ENCODE data around the gene SLC45A3. TPM values are rescaled to one million over a fixed set of nuclear protein-coding genes. Genes with fewer than 3 reads are reported as not detected.

The SLC45A3 gene
- total and polyA plus RNA-seq, 2 of the 8 experiments (the other 6 are each of a cell fraction or from before 2014, with no cell fraction given) = 13.0 to 14.3 TPM

DNA sequence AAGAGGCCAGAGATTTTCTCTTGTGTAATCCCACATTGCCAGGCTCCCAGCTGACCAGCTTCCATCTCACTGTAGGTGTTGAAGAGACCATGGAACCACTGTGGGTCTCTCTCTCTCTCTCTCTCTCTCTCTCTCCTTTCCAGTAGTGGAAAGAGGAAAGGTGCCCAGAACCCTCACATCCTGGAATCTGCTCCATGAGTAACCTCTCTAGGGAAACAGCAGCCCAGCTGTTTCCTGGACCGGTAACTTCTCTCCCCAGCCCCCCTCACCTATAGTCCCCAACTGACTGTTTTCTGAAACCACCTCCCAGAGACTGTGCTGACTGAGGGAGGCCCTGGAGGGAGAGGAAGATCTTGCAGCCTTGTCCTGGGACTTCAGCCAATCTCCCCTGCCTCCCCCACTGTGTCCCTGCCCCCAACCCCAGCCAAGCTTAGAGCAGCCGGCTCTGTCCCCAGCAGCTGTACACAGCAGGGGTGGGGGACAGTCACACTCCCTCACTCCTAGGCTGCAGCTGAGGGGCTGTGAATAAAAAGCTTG lies 20.6 kb upstream of the SLC45A3 start:
- Histone ChIP-seq H2AK5ac (ENCODE audit: low read depth, low read length) (no peak overlapping the region), H4K91ac (replicated peaks; ENCODE audit: insufficient read length, low read length) (no peak overlapping the region), H4K5ac (ENCODE audit: insufficient read length, low read depth, low read length) (no peak overlapping the region), H3K56ac (replicated peaks; ENCODE audit: insufficient read length, low read depth, low read length) (no peak overlapping the region), H3K23ac (ENCODE audit: insufficient read length) (no peak overlapping the region), H3K27ac (ENCODE audit: low read depth, low read length) (no peak overlapping the region), H3K14ac (ENCODE audit: insufficient read length) (no peak overlapping the region), H4K8ac (ENCODE audit: extremely low read depth, insufficient read depth, low read length) (peak overlapping the region; percentile 39; the same call in 1 of the 2 replicates), H3K79me1 (ENCODE audit: low read depth, low read length) (no peaks in the 10 kb centered on the region), H2BK120ac (replicated peaks; ENCODE audit: low read depth, low read length) (no peak overlapping the region), H3K36me3 (ENCODE audit: control insufficient read depth in 2 of 4, insufficient read depth in 4 of 4, low read length in 3 of 4) (0 out of 8 replicates have a peak, but pooled peaks cover 0 to 2% (median 0%) of the 10 kb centered on the region in 4 experiments), H3K4me2 (ENCODE audit: insufficient read depth in 1 of 2, low read depth in 2 of 2, low read length in 2 of 2) (0 out of 4 replicates have a peak overlapping the region, but pooled peaks of 1 of the 2 experiments have one; percentile 26), H2BK5ac (ENCODE audit: low read depth, low read length) (no peak overlapping the region; the same call in 1 of the 2 replicates), H2BK20ac (ENCODE audit: low read length) (no peak overlapping the region), H3K9me3 (ENCODE audit: insufficient read depth in 2 of 2, low read depth in 1 of 2, low read length in 1 of 2) (no peaks in the 10 kb centered on the region), H3K23me2 (ENCODE audit: low read depth, low read length) (no peaks in the 10 kb centered on the region), H3K27me3 (replicated peaks in 1 of 4; ENCODE audit: control insufficient read depth in 3 of 4, extremely low read depth in 1 of 4, insufficient read depth in 3 of 4, low read length in 3 of 4) (no peaks in the 10 kb centered on the region), H3K4me3 (ENCODE audit: extremely low read depth in 1 of 4, insufficient read depth in 2 of 4, low read depth in 3 of 4, low read length in 4 of 4) (peak overlapping the region in 1 of 4 experiments; percentile 6; a peak in 1 of 8 replicates), H2BK15ac (ENCODE audit: low read length) (no peak overlapping the region), H3K4me1 (replicated peaks in 1 of 4; ENCODE audit: control insufficient read depth in 3 of 4, insufficient read depth in 4 of 4, low read length in 3 of 4) (peaks cover 0 to 7% (median 5%) of the 10 kb centered on the region in 4 experiments; a peak in 4 of 7 replicates), H3K4ac (replicated peaks; ENCODE audit: insufficient read length, low read depth, low read length) (no peak overlapping the region), H3K79me2 (ENCODE audit: control insufficient read depth in 1 of 2, insufficient read depth in 2 of 2, low read length in 2 of 2) (no peaks in the 10 kb centered on the region), H4K20me1 (replicated peaks in 1 of 2; ENCODE audit: control insufficient read depth in 1 of 2, insufficient read depth in 2 of 2, low read length in 2 of 2) (no peaks in the 10 kb centered on the region), H3K9ac (replicated peaks in 1 of 4; ENCODE audit: extremely low read depth in 1 of 4, low read depth in 3 of 4, low read length in 3 of 4) (no peak overlapping the region), H3K18ac (ENCODE audit: extremely low read depth, low read length) (no peak overlapping the region), H2BK12ac (ENCODE audit: low read depth, low read length) (no peak overlapping the region), H2AFZ (ENCODE audit: low read length) (no peak overlapping the region)
- whole genome bisulfite sequencing, 2 experiments (ENCODE audit: extremely low coverage in 1 of 2, insufficient coverage in 1 of 2, insufficient read length in 1 of 2, insufficient replicate concordance in 2 of 2, low coverage in 1 of 2, low lambda C conversion rate in 2 of 2, missing lambda C conversion rate in 1 of 2) = 64% methylated on average over 2 of the region's 2 CpGs; no CpG with 5 or more reads in 1 of the 2 experiments
- DNase-seq (ENCODE audit: low read depth in 1 of 2, low spot score in 2 of 2) (no peak), FAIRE-seq (no peak)
- POLR2A ChIA-PET (ENCODE audit: partially characterized antibody) = interaction anchor here (1.0 to 17.3 kb wide), 7 partner anchors 8 to 69 kb away, joined by 3 to 241 read pairs (median 5); partner anchors contain the start of gene ELK4
- CTCF ChIA-PET (ENCODE audit: partially characterized antibody) = interaction anchor here (0.7 to 16.4 kb wide), 16 partner anchors 9 to 672 kb away, joined by 3 to 856 read pairs (median 5); no protein-coding TSS in a partner anchor
- no peak for TF ChIP-seq SIN3A (conservative IDR thresholded peaks at IDR 0.05 in 1 of 2, IDR thresholded peaks at IDR 0.05 in 1 of 2; ENCODE audit: low read depth in 1 of 2, low read length in 2 of 2)
- TF ChIP-seq SUZ12 (IDR thresholded peaks at IDR 0.05; ENCODE audit: low read length) = no peak
- TF ChIP-seq NRF1 (IDR thresholded peaks at IDR 0.05; ENCODE audit: low read depth, low read length) = no peak
- no peak for TF ChIP-seq CHD1 (IDR thresholded peaks at IDR 0.05; ENCODE audit: low read depth, low read length)
- 0 out of 4 replicates have a peak, but pooled peaks of 1 of the 2 experiments have one; percentile 1 for TF ChIP-seq RAD21 (IDR thresholded peaks at IDR 0.05 in 1 of 2, conservative IDR thresholded peaks at IDR 0.05 in 1 of 2; ENCODE audit: low read depth in 2 of 2, low read length in 2 of 2)
- TF ChIP-seq EZH2 (IDR thresholded peaks at IDR 0.05; ENCODE audit: low read depth, low read length, severe bottlenecking) = no peak
- no peak for TF ChIP-seq SRF (IDR thresholded peaks at IDR 0.05; ENCODE audit: low read depth, low read length)
- TF ChIP-seq SP1 (IDR thresholded peaks at IDR 0.05; ENCODE audit: low read depth, low read length) = no peak
- peak; percentile 82 for TF ChIP-seq TCF12 (IDR thresholded peaks at IDR 0.05; ENCODE audit: low read depth, low read length)
- no peak for TF ChIP-seq TAF7 (optimal IDR thresholded peaks at IDR 0.05; ENCODE audit: borderline replicate concordance, low read depth, low read length)
- TF ChIP-seq JUND (IDR thresholded peaks at IDR 0.05; ENCODE audit: low read length) = no peak
- TF ChIP-seq, protein P1, sequence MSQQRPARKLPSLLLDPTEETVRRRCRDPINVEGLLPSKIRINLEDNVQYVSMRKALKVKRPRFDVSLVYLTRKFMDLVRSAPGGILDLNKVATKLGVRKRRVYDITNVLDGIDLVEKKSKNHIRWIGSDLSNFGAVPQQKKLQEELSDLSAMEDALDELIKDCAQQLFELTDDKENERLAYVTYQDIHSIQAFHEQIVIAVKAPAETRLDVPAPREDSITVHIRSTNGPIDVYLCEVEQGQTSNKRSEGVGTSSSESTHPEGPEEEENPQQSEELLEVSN (IDR thresholded peaks at IDR 0.05) = no peak

Data from H1 (cell line).